NK-92 (cell line): ENCODE data around the gene HMCN1.

Experiments used
- DNase-seq: peaks from one replicate; lab custom pipeline; 2025; ENCODE audit not compliant: unreplicated experiment; lab: John Stamatoyannopoulos, UW

HMCN1 gene

DNA sequence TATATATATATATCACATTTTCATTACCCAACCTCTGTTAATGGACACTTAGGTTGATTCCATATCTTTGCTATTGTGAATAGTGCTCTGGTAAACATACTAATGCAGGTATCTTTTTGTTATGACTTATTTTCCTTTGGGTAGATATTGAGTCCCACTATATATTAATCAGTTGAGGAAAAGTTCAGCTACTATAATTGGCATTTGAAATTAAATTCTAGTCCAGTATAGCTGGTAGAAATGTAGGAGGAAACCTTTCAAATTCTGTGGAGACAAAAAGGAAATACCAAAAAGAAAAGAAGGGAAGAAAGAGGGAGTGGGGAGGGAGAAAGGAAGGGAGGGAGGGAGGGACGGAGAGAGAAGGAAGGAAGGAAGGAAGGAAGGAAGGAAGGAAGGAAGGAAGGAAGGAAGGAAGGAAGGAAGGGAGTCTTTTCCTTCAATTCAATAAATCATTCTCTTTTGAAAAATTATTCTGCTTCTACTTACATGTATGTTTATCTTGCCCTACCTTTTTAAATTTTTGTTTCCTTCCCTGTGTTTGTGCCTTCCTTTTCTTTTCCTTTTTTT lies 329.0 kb downstream of the HMCN1 start:
- DNase-seq, result no peak

DNA sequence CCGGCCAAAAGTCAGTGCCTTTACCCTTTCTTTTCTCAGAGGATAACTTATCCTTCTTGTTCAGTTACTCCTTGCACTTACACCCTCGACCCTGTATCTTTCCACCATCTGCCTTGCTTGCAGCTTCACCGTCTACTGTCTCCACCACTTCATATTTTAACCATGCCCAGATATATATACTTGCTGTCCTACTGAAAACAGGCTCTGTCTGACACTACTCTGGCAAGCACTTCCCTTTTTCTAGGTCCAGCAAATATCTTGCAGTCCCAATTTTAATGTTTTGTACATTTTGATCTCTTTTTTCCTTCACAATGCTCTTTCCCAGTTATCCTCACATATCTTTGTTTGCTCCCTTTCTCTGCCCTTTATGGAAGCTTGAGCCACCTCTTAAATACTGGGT lies 332.2 kb downstream of the HMCN1 start:
- no peak for DNase-seq

DNA sequence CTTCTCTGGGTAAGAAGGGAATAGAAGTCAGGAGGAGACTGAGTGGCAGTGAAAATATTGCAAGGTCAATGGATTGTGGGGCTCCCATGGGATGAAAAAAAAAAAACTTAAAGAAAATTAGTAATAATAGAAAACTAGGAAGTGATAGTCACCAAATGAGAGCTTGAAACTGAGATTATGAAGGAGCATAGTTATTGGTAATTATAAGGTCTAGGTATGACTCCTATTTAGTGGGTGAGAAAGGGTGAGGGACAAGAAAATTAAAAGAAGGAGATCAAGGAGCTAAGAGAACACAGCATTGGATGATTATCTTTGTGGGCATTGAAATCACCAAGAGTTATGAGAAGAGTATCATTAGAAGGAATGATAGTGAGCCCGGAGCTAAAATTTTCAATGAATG lies 339.5 kb downstream of the HMCN1 start:
- no peak for DNase-seq

DNA sequence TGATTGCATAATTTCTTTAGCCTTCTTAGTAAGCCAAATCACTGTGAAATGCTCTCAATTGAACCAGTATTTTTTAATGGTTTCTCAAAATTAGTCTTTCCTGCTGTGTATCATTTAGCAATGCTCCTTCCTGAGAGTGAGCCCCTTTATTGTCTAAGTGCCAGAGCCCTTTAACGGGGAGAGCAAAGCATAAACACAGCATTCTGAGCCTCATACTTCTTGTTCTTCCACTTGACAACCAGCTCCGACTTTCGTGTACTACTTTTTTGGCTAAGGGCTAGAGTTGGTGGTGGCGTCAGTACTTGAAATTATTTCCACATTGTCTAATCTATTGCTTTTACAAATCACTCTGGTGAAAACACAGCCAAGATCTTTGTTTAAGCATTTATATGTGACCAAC lies 341.8 kb downstream of the HMCN1 start:
- DNase-seq, result no peak

DNA sequence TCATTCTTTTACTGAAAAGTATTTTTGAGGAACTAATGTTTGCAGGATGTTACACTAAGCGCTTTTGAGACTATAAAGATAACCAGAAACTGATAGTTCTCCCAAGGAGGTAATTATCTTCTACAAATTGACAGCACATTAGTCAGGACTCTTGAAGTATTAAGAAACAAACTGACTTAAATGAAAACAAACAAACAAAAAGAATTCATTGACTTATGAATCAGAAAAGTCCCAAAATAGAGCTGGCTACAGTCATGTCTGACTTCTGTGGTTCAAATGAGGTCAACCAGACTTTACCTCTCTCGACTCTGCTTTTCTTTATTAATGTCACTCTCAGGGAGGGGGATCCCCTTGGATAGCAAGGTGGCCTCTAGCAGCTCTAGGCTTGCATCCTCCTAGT lies 344.1 kb downstream of the HMCN1 start:
- no peak for DNase-seq

DNA sequence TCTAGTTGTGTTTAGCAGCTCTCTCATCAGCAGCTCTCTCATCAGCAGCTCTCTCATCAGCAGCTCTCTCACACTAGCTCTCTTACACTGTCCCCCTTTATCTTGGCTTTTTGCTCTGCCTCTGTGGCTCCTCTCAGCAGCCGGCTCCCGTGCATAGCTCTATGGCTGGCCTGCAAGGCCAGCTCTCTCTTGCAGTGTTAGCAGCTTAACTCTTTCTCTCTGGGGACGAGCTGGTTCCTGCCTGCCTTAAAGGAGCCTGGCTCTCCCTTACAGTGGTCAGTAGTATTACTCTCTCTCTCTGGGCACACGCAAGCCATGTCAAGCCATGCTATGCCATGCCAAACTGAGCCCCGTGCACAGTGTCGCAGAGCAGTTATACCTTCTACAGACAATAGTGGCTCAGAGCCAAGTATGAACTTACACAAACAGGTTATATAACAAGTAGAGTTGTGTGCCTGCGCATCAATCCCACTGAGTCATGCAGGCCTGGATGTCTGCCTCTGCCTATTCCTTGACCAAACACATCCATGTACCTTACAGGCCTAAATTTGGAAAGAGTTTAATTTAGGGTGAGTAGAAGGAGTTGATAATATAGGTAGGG lies 345.0 kb downstream of the HMCN1 start:
- no peak for DNase-seq

DNA sequence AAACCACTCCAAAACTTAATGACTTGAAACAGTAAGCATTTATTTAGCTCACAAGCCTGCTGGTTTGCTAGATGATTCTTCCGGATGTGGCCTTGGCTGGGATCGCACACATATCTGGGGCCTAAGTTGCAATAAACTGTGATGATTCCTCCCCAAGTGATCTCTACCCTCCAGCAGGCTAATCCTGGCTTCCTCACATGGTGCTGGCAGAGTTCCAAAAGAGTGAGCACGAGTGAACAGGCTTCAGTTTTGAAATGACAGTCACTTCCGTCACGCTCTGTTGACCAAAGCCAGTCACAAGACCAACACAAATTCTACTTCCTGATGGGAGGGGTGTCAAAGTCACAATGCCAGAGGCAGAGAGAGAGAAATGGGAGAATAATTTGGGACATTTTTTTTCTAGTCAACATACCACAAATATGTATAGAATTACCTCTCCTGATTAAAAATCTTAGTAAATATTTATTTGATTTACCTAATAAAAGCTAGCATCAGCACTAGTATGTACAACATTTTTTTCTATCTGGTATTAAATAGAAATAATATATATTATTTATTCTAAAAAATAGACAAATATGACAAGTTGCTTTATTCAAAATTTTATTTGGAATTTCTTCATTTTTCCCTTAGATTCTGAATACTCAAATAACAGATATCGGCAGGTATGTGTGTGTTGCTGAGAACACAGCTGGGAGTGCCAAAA lies 348.2 kb downstream of the HMCN1 start:
- DNase-seq, result no peak

DNA sequence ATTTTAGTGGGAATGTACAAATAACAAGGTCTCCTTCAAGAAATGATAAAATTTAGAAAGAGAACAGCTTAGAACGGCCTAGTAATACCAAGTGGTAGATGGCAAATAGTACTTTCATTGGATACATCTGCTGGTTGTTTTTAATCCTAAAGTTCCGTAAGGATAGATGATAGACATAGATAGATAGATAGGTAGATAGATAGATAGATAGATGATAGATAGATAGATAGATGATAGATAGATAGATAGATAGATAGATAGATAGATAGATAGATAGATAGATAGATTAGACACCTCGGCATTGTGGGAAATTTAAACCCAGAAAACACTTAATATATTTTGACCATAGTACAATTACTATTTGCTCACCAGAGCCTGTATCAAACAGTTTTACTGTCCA lies 352.4 kb downstream of the HMCN1 start:
- DNase-seq, result no peak

DNA sequence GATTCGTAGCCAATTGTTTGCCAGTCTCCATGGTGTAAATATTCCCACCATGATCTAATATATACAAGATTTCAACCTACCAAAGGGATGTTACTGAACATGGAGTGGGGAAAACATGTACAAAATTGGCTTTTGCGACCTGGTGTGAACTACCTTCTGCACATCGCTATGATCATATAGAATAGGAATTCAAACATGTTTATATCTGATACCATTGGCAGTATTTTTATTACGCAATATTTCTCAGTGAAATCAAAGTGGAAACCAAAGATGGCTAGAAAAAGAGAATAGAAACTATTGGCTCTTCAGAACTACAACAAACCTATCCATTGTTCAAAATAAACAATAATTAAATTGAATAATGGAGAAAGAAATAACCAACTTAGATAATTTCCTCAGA lies 355.7 kb downstream of the HMCN1 start:
- no peak for DNase-seq

DNA sequence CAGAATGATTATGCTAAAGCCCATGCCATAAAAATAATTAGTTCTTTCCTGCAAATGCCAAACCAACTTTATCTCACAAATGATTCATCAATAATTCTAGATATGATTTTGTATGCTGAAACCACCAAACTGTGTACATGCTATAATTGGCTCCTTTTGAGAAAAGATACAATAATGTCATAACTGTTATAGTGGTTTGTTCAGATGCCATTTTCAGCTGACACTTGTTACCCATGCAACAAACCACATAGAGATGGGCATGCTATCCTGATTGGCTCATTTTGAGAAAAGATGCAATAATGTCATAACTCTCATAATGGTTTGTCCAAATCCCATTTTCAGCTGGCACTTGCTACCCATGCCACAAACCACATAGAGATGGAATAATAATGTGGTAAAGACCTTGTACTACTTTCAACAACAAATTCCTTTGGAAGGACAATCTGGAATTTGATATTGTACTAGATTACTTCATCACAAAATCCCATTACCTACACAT lies 357.1 kb downstream of the HMCN1 start:
- no peak for DNase-seq

DNA sequence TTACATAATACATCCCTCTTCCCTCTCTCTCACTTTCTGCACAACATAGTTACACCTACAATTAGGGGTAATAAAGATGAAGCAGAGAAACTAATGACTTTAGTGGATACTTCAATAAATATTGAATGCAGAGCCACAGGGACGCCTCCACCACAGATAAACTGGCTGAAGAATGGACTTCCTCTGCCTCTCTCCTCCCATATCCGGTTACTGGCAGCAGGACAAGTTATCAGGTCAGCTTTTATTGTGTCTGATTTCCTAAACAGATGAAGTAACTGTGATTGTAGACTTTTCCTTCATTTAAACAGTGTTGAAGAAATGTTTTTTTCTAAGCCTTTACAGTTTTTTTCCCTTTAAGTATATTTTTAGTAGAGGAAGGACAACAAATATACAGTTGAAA lies 359.2 kb downstream of the HMCN1 start:
- no peak for DNase-seq

DNA sequence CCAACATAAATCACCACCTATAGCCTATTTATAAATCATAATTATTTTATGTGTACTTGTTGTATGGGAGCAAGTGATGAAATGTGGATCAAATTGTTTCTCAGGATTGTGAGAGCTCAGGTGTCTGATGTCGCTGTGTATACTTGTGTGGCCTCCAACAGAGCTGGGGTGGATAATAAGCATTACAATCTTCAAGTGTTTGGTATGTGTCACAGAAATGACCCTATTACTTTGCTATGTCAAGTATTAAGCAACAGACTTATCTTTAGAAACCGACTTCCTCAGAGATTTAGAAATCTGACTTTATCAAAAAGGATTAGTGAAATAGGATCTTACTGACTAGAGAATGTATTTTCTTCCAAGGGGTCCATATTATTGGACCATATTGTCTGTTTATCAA lies 360.0 kb downstream of the HMCN1 start:
- no peak for DNase-seq

DNA sequence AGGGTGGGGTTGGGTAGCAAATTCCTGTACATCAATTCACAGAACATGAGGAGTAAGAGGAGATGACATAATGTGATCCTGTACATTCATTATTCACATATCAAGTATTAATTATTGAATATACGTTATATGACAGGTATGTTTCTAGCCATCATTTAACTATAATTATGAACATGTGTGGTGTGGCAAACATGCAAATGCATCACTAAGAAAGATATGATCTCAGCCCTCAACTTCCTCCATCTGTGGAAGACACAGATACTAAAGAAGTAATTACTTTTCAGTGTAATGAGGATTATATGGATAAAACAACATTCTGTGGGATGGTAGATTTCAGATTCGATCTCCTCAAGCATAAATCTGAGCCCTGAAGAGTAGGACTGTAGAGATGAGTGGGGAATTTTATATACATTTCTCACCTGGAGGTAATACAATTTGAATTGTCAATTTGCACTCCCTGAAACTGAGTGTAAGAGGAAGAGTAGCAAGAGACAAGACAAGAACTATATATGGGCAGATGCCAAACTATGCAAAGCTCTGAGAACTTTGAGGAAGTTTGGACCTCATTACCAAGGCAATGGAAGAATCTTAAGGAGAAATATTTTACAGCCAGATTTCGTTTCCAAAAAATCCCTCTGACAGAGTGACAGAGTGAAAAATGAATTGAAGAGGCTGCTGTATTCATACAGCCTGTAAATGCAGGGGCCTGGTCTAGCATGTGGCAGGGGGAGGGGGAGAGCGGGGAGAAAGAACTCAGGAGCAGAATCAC lies 365.3 kb downstream of the HMCN1 start:
- no peak for DNase-seq

DNA sequence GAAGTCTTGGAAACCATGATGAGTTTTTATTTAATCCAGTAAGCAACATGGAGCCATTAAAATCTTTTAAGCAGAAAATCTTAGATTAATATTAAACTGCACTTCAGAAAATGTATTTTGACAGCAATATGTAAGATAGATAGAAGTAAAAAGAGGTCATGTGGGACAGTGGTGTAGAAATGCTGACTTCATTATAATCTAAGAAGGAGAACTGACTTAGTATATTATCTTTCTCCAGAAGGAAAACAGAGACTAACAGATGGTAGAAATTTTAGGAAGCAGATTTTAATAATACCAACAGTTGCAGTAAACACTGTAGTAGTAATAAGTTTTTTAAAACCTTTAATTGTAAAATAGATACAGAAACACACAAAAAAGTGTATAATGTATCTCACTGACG lies 367.9 kb downstream of the HMCN1 start:
- DNase-seq, result no peak

DNA sequence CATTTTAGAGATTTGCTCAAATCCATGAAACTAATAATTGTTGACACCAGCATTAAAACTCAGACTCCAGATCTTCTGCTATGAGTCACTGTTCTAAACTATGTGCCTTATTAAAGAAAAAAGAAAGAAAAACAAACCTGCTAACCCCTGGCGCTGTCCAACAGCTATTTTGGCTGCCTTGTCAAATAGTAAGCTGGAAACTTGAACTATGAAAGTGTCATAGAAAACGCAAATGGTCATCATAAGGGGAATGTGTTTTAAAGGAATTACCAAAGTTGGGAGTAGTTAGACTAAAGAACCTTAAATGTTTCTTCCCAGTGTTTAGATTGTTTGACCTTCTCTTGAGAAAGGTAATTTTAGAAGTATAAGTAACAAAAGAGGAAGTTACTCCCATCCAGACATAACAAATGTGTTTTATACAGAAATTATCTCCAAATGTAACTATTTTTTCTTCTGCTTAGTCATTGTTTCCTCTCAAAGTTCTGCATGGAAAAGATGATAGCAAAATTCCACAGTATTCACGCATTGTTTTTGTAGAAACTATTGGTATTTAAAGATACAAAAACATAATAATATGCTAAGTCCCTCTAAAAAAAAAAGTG lies 368.5 kb downstream of the HMCN1 start:
- DNase-seq, result no peak

DNA sequence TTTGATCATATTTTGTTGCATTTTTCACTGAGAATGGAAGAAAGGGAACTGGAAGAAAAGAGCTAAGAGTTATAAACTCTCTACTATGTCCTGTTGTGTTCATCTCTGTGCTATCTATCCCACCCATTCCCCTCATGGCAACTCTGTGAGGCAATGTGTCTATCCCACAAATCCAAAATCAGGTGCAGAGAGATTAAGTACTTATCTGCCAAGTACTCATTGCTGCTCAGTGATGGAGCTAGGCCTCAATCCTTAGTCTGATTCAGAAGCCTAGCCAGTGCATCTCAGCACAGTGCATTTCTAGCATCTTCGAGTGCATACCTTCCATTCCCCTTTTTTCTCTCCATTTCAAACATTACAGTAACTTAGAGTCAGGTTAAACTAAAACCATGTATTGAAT lies 370.3 kb downstream of the HMCN1 start:
- DNase-seq, result no peak

DNA sequence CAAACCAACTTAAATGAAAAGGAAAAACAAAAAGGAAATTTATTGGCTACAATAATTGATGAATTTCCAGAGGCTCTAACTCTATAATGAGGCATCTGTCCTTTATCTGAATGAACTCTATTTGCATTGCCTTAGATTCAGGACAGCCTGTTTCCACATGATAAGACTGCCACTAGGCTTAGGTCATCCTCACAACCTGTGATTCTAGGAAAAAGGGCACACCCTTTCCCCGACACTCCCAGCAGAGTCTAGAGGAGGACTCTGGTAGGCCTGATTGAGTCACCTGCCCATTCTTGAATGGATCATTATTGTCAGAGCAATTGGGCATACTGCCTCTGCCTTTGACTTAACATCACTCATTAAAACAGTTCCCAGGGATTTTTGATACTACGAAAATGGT lies 378.1 kb downstream of the HMCN1 start:
- no peak for DNase-seq

DNA sequence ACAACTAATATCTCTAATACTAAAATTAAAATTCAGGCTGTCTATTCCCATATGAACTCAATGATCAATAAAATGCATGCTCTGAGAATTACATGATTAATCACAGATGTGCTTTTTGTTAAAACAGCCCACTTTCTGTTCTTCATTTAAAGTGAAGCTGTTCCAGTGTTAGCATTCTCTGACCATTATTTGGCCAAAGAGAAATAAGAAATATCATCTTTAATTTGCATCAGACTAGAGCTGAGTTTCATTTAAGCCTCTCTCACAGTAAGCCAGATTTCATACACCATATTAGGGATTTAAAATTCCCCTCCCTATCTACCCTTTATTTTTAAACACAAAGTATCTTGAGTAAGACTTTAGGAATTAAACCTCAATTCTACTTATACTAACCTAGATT lies 379.3 kb downstream of the HMCN1 start:
- DNase-seq, result no peak

DNA sequence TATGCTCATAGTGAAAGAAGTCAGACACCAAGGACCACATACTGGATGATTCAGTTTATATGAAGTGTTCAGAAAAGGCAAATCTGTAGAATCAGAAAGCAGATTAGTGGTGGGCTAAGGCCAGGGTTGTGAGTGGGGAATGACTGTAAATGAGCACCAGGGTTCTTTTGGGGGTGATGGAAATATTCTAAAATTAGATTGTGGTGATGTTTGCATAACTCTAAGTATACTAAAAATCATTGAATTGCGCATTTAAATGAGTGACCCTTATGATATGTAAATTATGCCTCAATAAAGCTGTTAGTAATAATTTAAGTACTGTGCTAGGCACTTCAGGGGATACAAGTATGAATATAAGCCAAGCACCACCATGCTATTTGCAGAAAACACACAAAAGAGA lies 384.5 kb downstream of the HMCN1 start:
- no peak for DNase-seq

DNA sequence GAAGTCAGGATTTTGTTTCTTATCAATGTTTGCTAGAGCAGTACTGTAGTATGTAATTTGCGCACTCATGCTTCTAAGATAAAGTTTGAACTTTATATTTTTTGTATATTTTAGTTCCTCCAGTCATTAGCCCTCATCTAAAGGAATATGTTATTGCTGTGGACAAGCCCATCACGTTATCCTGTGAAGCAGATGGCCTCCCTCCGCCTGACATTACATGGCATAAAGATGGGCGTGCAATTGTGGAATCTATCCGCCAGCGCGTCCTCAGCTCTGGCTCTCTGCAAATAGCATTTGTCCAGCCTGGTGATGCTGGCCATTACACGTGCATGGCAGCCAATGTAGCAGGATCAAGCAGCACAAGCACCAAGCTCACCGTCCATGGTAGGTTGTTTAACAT lies 388.6 kb downstream of the HMCN1 start:
- DNase-seq, result no peak

DNA sequence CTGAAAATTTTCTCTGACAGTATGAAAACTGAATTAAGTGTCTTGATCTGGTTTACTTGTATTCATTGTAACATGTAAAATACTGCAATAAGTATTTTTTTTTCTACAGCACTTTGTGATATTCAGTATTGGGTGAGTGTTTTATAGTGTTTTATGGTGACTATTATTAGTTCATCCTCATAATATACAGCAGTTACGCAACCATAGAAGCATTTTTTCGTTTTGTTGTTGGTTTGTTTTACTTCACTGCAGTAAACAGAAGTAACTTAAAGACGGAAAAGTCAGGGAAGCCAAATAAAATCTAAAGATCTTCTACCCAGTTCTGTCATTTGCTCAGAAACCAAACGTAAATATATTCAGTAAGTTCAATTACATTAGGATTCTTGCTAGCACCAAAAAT lies 390.8 kb downstream of the HMCN1 start:
- DNase-seq, result no peak

DNA sequence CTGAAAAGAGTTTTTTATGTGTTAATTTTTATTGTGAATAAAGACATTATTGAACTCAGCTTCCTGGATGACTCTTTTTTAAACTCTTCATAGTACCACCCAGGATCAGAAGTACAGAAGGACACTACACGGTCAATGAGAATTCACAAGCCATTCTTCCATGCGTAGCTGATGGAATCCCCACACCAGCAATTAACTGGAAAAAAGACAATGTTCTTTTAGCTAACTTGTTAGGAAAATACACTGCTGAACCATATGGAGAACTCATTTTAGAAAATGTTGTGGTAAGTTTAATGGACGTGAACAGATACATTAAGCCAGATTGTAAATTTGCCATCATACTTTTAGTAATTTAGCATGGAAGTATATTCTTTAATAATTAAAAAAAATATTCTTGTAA lies 391.3 kb downstream of the HMCN1 start:
- DNase-seq, result no peak
